Measurements from ENCODE around the gene FBXO42. TPM values are rescaled to one million over a fixed set of nuclear protein-coding genes. Genes with fewer than 3 reads are reported as not detected.

FBXO42 gene
- total and polyA plus RNA-seq, 2 of the 4 experiments (the other 2 are of a cell fraction): 12.0 to 18.8 TPM

- H4K91ac ChIP-seq (ENCODE audit: insufficient read depth, low read depth, low read length): no peak overlapping the region
- ATAC-seq (ENCODE audit: low read depth): no peak
- no peak overlapping the region for H4K5ac ChIP-seq (ENCODE audit: low read depth, low read length)
- WGBS, 2 experiments (ENCODE audit: extremely low coverage in 2 of 2, insufficient read length in 1 of 2): no CpG with 5 or more reads among the region's 2 CpGs
- H2BK5ac ChIP-seq (ENCODE audit: low read depth, low read length, poor library complexity, severe bottlenecking): no peak overlapping the region
- H3K4me3 ChIP-seq (ENCODE audit: insufficient read depth, low read depth, low read length): no peak overlapping the region
- no peaks in the 10 kb centered on the region for H3K9me3 ChIP-seq (ENCODE audit: control insufficient read depth, insufficient read depth, low read length)
- H2AK9ac ChIP-seq (replicated peaks; ENCODE audit: low read depth, low read length, poor library complexity): no peak overlapping the region
- TF ChIP-seq CHD1 (IDR thresholded peaks at IDR 0.05; ENCODE audit: low read depth, low read length): no peak
- no peak for TF ChIP-seq RAD21 (IDR thresholded peaks at IDR 0.05; ENCODE audit: low read length)
- no peak for TF ChIP-seq CEBPB (IDR thresholded peaks at IDR 0.05; ENCODE audit: low read depth, low read length)
- TF ChIP-seq BHLHE40 (IDR thresholded peaks at IDR 0.05; ENCODE audit: low read depth, low read length): no peak
- TF ChIP-seq MAZ (IDR thresholded peaks at IDR 0.05; ENCODE audit: borderline replicate concordance, low read depth, low read length): no peak
- TF ChIP-seq CTCF (conservative IDR thresholded peaks at IDR 0.05; ENCODE audit: low read depth, low read length): no peak
- no peak for TF ChIP-seq SMC3 (IDR thresholded peaks at IDR 0.05; ENCODE audit: low read depth, low read length)
- no peak for TF ChIP-seq MXI1 (IDR thresholded peaks at IDR 0.05; ENCODE audit: borderline replicate concordance, low read depth, low read length)
- no peak for TF ChIP-seq RCOR1 (IDR thresholded peaks at IDR 0.05; ENCODE audit: insufficient replicate concordance, low read length)
- TF ChIP-seq NFE2L2 (IDR thresholded peaks at IDR 0.05; ENCODE audit: low read depth, low read length): no peak
- no peak for TF ChIP-seq POLR2A (IDR thresholded peaks at IDR 0.05; ENCODE audit: low read depth, low read length)
- TF ChIP-seq USF2 (IDR thresholded peaks at IDR 0.05; ENCODE audit: low read depth, low read length): no peak
- no peak for TF ChIP-seq FOS (IDR thresholded peaks at IDR 0.05; ENCODE audit: low read depth, low read length)
- no peak for TF ChIP-seq MAFK (IDR thresholded peaks at IDR 0.05; ENCODE audit: low read depth, low read length)
- TF ChIP-seq RFX5 (IDR thresholded peaks at IDR 0.05; ENCODE audit: low read depth, low read length): no peak
- H3K4me1 ChIP-seq (ENCODE audit: control insufficient read depth, insufficient read depth, low read length): no peaks in the 10 kb centered on the region
- no peak overlapping the region for H3K9ac ChIP-seq (ENCODE audit: low read depth, low read length)
- intact Hi-C loops (cut with micrococcal nuclease): no loop called here
- H3K4me2 ChIP-seq (ENCODE audit: low read depth, low read length): no peak overlapping the region
- no peak overlapping the region for H2BK120ac ChIP-seq (ENCODE audit: low read depth, low read length)
- no peaks in the 10 kb centered on the region for H4K20me1 ChIP-seq (ENCODE audit: insufficient read depth, low read length)
- H2BK15ac ChIP-seq (ENCODE audit: low read depth, low read length): no peak overlapping the region
- H2AFZ ChIP-seq (replicated peaks; ENCODE audit: low read length, poor library complexity): no peak overlapping the region
- no peak overlapping the region for H2AK5ac ChIP-seq (ENCODE audit: low read depth, low read length)
- no peak overlapping the region for H3K18ac ChIP-seq (ENCODE audit: low read depth, low read length)
- no TSS peak for BruUV-seq (replicated peaks)
- no peak overlapping the region for H4K8ac ChIP-seq (ENCODE audit: low read depth in 2 of 2, low read length in 2 of 2)
- no peak overlapping the region for H3K4ac ChIP-seq (ENCODE audit: low read depth, low read length)
- H3K14ac ChIP-seq (replicated peaks; ENCODE audit: low read depth, low read length): no peak overlapping the region
- H3K79me1 ChIP-seq (ENCODE audit: low read depth in 1 of 2, low read length in 2 of 2): peaks cover 30 to 44% of the 10 kb centered on the region in 2 experiments
- peaks cover 6% of the 10 kb centered on the region for H3K36me3 ChIP-seq (ENCODE audit: control insufficient read depth, insufficient read depth, low read length)
- in situ Hi-C loops (cut with MboI; ENCODE audit: low sequenced_read_pairs): no loop called here
- H3K9me1 ChIP-seq (ENCODE audit: insufficient read depth, low read length): peaks cover 5% of the 10 kb centered on the region; the same call in 1 of the 2 replicates
- dilution Hi-C loops (cut with HindIII; ENCODE audit: low sequenced_read_pairs, unreplicated experiment): no loop called here
- H3K23ac ChIP-seq (ENCODE audit: low read depth, low read length): no peak overlapping the region
- POLR2A ChIA-PET (ENCODE audit: unreplicated experiment): no interaction called here
- no peak overlapping the region for H2BK20ac ChIP-seq (ENCODE audit: low read depth, low read length)
- CTCF ChIA-PET: interaction anchor here (0.6 kb wide), 2 partner anchors 81 to 177 kb away, joined by 6 to 7 read pairs; no protein-coding TSS in a partner anchor
- H3K27me3 ChIP-seq (ENCODE audit: control insufficient read depth, insufficient read depth, low read length): no peaks in the 10 kb centered on the region
- DNase-seq: no peak
- H3K27ac ChIP-seq (ENCODE audit: insufficient read depth, low read length): no peak overlapping the region
- H3K56ac ChIP-seq (ENCODE audit: extremely low read depth, insufficient read depth, low read length): no peak overlapping the region
Observed at GRCh38 chr1:16281765-16282164, 70.5 kb downstream of the FBXO42 start.

Measured in IMR-90 (cell line).